ENCODE results near the gene RC3H2. TPM values are rescaled to one million over a fixed set of nuclear protein-coding genes. Genes with fewer than 3 reads are reported as not detected.
"Not testable (repeated sequence)": the region's sequence is repeated elsewhere in the genome, so short reads cannot be mapped to it uniquely, and the experiment has no call there.

RC3H2 gene
- total and polyA plus RNA-seq, 2 donors (not counting 1 experiment from before 2014, with no cell fraction given): 35.7 to 43.1 TPM

DNA sequence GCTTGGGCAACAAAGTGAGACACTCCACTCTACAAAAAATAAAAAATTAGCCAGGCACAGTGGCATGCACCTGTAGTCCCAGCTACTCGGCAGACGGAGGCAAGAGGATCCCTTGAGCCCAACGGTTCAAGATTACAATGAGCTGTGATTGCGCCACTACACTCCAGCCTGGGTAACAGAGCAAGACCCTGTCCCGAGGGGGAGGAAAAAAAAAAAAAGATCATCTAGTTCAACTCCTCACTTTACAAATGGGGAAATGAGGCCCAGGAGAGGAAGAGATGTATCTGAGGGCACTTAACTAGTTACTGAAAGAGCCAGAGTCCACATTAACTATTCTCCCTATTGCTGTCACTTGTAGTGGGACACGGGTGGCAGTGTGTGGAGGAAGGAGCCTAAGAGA is 90.6 kb downstream of the RC3H2 start:
- no peak overlapping the region for H2AFZ ChIP-seq (ENCODE audit: low read length)
- H3K27ac ChIP-seq (ENCODE audit: insufficient read depth, low read length): no peak overlapping the region
- peaks cover 3% of the 10 kb centered on the region for H3K36me3 ChIP-seq (ENCODE audit: control insufficient read depth, insufficient read depth, low read length)
- no peaks in the 10 kb centered on the region for H3K79me2 ChIP-seq (ENCODE audit: control insufficient read depth, insufficient read depth, low read length)
- H3K9me3 ChIP-seq (ENCODE audit: control insufficient read depth, insufficient read depth, low read depth, low read length): no peaks in the 10 kb centered on the region
- no peak for TF ChIP-seq EZH2 (IDR thresholded peaks at IDR 0.05; ENCODE audit: low read length, missing control alignments)
- TF ChIP-seq, protein P1, sequence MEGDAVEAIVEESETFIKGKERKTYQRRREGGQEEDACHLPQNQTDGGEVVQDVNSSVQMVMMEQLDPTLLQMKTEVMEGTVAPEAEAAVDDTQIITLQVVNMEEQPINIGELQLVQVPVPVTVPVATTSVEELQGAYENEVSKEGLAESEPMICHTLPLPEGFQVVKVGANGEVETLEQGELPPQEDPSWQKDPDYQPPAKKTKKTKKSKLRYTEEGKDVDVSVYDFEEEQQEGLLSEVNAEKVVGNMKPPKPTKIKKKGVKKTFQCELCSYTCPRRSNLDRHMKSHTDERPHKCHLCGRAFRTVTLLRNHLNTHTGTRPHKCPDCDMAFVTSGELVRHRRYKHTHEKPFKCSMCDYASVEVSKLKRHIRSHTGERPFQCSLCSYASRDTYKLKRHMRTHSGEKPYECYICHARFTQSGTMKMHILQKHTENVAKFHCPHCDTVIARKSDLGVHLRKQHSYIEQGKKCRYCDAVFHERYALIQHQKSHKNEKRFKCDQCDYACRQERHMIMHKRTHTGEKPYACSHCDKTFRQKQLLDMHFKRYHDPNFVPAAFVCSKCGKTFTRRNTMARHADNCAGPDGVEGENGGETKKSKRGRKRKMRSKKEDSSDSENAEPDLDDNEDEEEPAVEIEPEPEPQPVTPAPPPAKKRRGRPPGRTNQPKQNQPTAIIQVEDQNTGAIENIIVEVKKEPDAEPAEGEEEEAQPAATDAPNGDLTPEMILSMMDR (conservative IDR thresholded peaks at IDR 0.05 in 1 of 2, IDR thresholded peaks at IDR 0.05 in 1 of 2; ENCODE audit: low read depth in 1 of 2, low read length in 2 of 2): no peak
- H3K27me3 ChIP-seq (ENCODE audit: control insufficient read depth, insufficient read depth, low read length): no peaks in the 10 kb centered on the region
- no peak overlapping the region for H3K4me3 ChIP-seq (replicated peaks in 1 of 4; ENCODE audit: control extremely low read depth in 1 of 4, insufficient read depth in 1 of 4, low read depth in 3 of 4, low read length in 4 of 4)
- no peak overlapping the region for H3K4me2 ChIP-seq (ENCODE audit: extremely low read depth, insufficient read depth, low read length)
- no peaks in the 10 kb centered on the region for H3K4me1 ChIP-seq (ENCODE audit: control insufficient read depth, extremely low read depth, insufficient read depth, low read length)
- no peak overlapping the region for H3K9ac ChIP-seq (ENCODE audit: insufficient read depth, low read length)
- H4K20me1 ChIP-seq (ENCODE audit: control insufficient read depth, extremely low read depth, insufficient read depth, low read length): no peaks in the 10 kb centered on the region
- no peak for DNase-seq (ENCODE audit: low read depth in 2 of 2)

DNA sequence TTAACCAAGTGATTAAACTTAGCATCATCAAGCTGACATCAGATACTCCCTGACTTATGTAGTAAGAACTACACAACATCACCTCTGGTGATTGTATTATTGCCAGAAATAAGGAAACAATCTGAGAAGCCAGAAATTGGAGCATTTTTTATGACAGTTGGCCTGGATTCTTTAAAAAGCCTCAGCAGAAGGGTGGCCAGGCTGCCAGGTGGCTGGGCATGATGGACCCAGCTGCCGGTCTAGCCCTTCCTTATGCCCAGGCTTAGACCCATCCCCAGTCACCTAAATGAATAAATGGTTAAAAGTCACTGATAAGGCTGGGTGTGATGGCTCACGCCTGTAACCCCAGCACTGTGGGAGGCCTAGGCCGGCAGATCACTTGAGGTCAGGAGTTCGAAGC is 92.4 kb downstream of the RC3H2 start:
- Histone ChIP-seq H3K79me2 (ENCODE audit: control insufficient read depth, insufficient read depth, low read length) (no peaks in the 10 kb centered on the region), H3K36me3 (ENCODE audit: control insufficient read depth, insufficient read depth, low read length) (peaks cover 3% of the 10 kb centered on the region), H3K4me1 (ENCODE audit: control insufficient read depth, extremely low read depth, insufficient read depth, low read length) (no peaks in the 10 kb centered on the region), H4K20me1 (ENCODE audit: control insufficient read depth, extremely low read depth, insufficient read depth, low read length) (no peaks in the 10 kb centered on the region), H2AFZ (ENCODE audit: low read length) (no peak overlapping the region), H3K9ac (ENCODE audit: insufficient read depth, low read length) (no peak overlapping the region), H3K9me3 (ENCODE audit: control insufficient read depth, insufficient read depth, low read depth, low read length) (no peaks in the 10 kb centered on the region), H3K4me3 (replicated peaks in 1 of 4; ENCODE audit: control extremely low read depth in 1 of 4, insufficient read depth in 1 of 4, low read depth in 3 of 4, low read length in 4 of 4) (no peak overlapping the region), H3K27me3 (ENCODE audit: control insufficient read depth, insufficient read depth, low read length) (no peaks in the 10 kb centered on the region), H3K27ac (ENCODE audit: insufficient read depth, low read length) (no peak overlapping the region), H3K4me2 (ENCODE audit: extremely low read depth, insufficient read depth, low read length) (no peak overlapping the region)
- TF ChIP-seq EZH2 (IDR thresholded peaks at IDR 0.05; ENCODE audit: low read length, missing control alignments): no peak
- TF ChIP-seq, protein P1 (conservative IDR thresholded peaks at IDR 0.05 in 1 of 2, IDR thresholded peaks at IDR 0.05 in 1 of 2; ENCODE audit: low read depth in 1 of 2, low read length in 2 of 2): no peak
- no peak for DNase-seq (ENCODE audit: low read depth in 2 of 2)

DNA sequence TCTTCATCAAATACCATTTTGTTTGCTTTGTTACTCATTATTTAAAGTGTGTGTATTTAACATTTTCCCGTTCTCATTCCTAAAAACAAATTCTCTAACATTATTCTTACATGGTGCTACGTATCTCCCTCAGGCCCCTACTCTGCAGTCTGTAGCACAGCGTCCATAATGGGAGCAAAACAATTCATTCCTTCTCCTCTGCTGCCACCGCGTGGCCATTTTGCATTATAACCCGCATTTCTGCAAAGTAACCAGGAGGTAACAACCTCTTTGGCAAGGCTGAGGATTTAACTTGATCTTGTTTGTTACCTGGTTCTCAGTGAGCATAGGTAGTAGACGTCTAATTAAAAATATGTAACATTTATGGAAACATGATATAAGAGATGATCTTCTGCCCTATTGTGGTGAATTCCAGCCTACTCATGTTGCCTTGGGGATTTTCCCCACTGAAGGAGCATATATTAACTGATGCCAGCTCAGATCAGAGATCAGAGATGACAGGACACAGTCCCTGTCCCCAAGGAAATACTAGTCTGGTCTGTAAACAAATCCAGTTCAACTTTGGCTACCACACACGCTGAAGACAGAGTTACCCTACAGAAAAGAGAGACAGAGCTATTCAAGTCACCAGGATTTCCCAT is 94.7 kb downstream of the RC3H2 start:
- Histone ChIP-seq H3K4me1 (ENCODE audit: control insufficient read depth, extremely low read depth, insufficient read depth, low read length) (no peaks in the 10 kb centered on the region), H2AFZ (ENCODE audit: low read length) (no peak overlapping the region), H3K4me2 (ENCODE audit: extremely low read depth, insufficient read depth, low read length) (no peak overlapping the region), H3K36me3 (ENCODE audit: control insufficient read depth, insufficient read depth, low read length) (no peaks in the 10 kb centered on the region), H3K4me3 (replicated peaks in 1 of 4; ENCODE audit: control extremely low read depth in 1 of 4, insufficient read depth in 1 of 4, low read depth in 3 of 4, low read length in 4 of 4) (no peak overlapping the region), H3K9me3 (ENCODE audit: control insufficient read depth, insufficient read depth, low read depth, low read length) (no peaks in the 10 kb centered on the region), H3K79me2 (ENCODE audit: control insufficient read depth, insufficient read depth, low read length) (no peaks in the 10 kb centered on the region), H3K9ac (ENCODE audit: insufficient read depth, low read length) (no peak overlapping the region), H4K20me1 (ENCODE audit: control insufficient read depth, extremely low read depth, insufficient read depth, low read length) (no peaks in the 10 kb centered on the region), H3K27me3 (ENCODE audit: control insufficient read depth, insufficient read depth, low read length) (no peaks in the 10 kb centered on the region), H3K27ac (ENCODE audit: insufficient read depth, low read length) (no peak overlapping the region)
- DNase-seq (ENCODE audit: low read depth in 2 of 2): peak; percentile 51 to 77
- TF ChIP-seq EZH2 (IDR thresholded peaks at IDR 0.05; ENCODE audit: low read length, missing control alignments): no peak
- TF ChIP-seq, protein P1 (conservative IDR thresholded peaks at IDR 0.05 in 1 of 2, IDR thresholded peaks at IDR 0.05 in 1 of 2; ENCODE audit: low read depth in 1 of 2, low read length in 2 of 2): peak; percentile 67 to 78

DNA sequence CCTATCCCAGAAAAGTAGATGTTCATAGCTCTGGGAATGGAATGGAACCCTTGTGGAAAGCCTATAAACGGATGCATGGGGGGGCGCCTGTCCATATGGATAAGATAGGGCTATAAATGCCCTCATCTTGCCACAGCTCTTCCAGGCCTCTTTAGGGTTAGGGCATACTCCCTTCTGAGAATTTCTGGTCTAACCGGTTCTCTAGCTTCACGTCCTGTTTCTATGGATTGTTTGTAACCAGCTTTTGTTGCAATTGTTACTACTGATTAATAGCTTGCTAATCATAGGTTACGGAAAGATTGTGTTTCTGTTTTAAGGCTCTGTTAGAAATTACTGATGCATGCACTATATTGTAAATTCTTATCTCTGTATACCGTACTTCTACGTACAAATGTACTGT is 95.9 kb downstream of the RC3H2 start:
- H3K79me2 ChIP-seq (ENCODE audit: control insufficient read depth, insufficient read depth, low read length); H3K4me2 ChIP-seq (ENCODE audit: extremely low read depth, insufficient read depth, low read length); H3K36me3 ChIP-seq (ENCODE audit: control insufficient read depth, insufficient read depth, low read length); H3K4me1 ChIP-seq (ENCODE audit: control insufficient read depth, extremely low read depth, insufficient read depth, low read length); H2AFZ ChIP-seq (ENCODE audit: low read length); H3K27me3 ChIP-seq (ENCODE audit: control insufficient read depth, insufficient read depth, low read length); H4K20me1 ChIP-seq (ENCODE audit: control insufficient read depth, extremely low read depth, insufficient read depth, low read length); H3K9ac ChIP-seq (ENCODE audit: insufficient read depth, low read length); H3K9me3 ChIP-seq (ENCODE audit: control insufficient read depth, insufficient read depth, low read depth, low read length); DNase-seq (ENCODE audit: low read depth in 2 of 2); H3K4me3 ChIP-seq (replicated peaks in 1 of 4; ENCODE audit: control extremely low read depth in 1 of 4, insufficient read depth in 1 of 4, low read depth in 3 of 4, low read length in 4 of 4); H3K27ac ChIP-seq (ENCODE audit: insufficient read depth, low read length): not testable (repeated sequence)
